ENCODE results near the gene CDH6.
"Not testable (repeated sequence)": the region's sequence is repeated elsewhere in the genome, so short reads cannot be mapped to it uniquely, and the experiment has no call there.

DNA sequence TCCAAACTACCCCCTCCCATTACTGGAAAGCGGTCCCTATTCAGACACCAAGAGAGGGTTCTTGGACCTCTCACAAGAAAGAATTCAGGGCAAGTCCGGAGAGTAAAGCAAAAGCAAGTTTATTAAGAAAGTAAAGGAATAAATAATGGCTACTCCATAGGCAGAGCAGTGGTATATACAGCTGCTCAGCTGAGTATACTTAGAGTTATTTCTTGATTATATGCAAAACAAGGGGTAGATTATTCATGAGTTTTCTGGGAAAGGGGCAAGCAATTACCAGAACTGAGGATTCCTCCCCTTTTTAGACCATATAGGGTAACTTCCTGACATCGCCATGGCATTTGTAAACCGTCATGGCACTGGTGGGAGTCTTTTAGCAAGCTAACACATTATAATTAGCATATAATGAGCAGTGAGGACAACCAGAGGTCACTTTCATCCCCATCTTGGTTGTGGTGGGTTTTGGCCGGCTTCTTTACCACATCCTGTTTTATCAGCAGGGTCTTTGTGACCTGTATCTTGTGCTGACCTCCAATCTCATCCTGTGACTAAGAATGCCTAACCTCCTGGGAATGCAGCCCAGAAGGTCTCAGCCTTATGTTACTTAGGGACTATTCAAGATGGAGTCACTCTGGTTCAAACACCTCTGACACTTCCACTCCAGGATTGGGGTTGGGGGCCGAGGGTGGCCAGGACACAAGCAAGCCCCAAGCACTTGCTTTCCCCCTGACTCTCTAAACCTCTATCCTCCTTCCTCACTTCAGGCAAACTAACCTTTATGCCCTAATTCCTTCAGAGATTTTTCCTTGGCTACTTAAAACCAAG, 168.4 kb downstream of the CDH6 start:
- TF ChIP-seq BMI1 (IDR thresholded peaks at IDR 0.05; ENCODE audit: borderline replicate concordance); ZZZ3 (IDR thresholded peaks at IDR 0.05; ENCODE audit: control insufficient read depth, insufficient read length, low read depth); SMC3 (IDR thresholded peaks at IDR 0.05; ENCODE audit: borderline replicate concordance, low read length); TARDBP (IDR thresholded peaks at IDR 0.05; ENCODE audit: borderline replicate concordance): not testable (repeated sequence)
